ENCODE results near the gene CRYBG1. TPM values are rescaled to one million over a fixed set of nuclear protein-coding genes. Genes with fewer than 3 reads are reported as not detected.
"Not testable (repeated sequence)": the region's sequence is repeated elsewhere in the genome, so short reads cannot be mapped to it uniquely, and the experiment has no call there.

The CRYBG1 gene
- total RNA-seq, 1 experiment from 2014 or later = 14.1 TPM

- no peak for DNase-seq (ENCODE audit: low read depth)
Measured at GRCh38 chr6:106496823-106497222, 136.3 kb downstream of the CRYBG1 start.

GRCh38 chr6:106501960-106502371 lies 141.4 kb downstream of the CRYBG1 start:
- DNase-seq (ENCODE audit: low read depth) = no peak

GRCh38 chr6:106502559-106502958 lies 142.0 kb downstream of the CRYBG1 start:
- DNase-seq (ENCODE audit: low read depth) = no peak

GRCh38 chr6:106508277-106508676 lies 147.8 kb downstream of the CRYBG1 start:
- no peak for DNase-seq (ENCODE audit: low read depth)

GRCh38 chr6:106508834-106509233 lies 148.3 kb downstream of the CRYBG1 start:
- DNase-seq (ENCODE audit: low read depth) = no peak

GRCh38 chr6:106509420-106510089 lies 149.0 kb downstream of the CRYBG1 start:
- no peak for DNase-seq (ENCODE audit: low read depth)

GRCh38 chr6:106510090-106510970 lies 149.8 kb downstream of the CRYBG1 start:
- peak; percentile 63 for DNase-seq (ENCODE audit: low read depth)

- DNase-seq (ENCODE audit: low read depth) = peak; percentile 83
Measured at GRCh38 chr6:106511288-106512047, 151.0 kb downstream of the CRYBG1 start.

- peak; percentile 80 for DNase-seq (ENCODE audit: low read depth)
Measured at GRCh38 chr6:106512048-106512967, 151.8 kb downstream of the CRYBG1 start.

GRCh38 chr6:106512968-106513574 lies 152.6 kb downstream of the CRYBG1 start:
- no peak for DNase-seq (ENCODE audit: low read depth)

GRCh38 chr6:106513808-106514582 lies 153.5 kb downstream of the CRYBG1 start:
- peak; percentile 29 for DNase-seq (ENCODE audit: low read depth)

- DNase-seq (ENCODE audit: low read depth) = no peak
Measured at GRCh38 chr6:106514583-106514885, 154.0 kb downstream of the CRYBG1 start.

- not testable (repeated sequence) for DNase-seq (ENCODE audit: low read depth)
Measured at GRCh38 chr6:106515582-106515981, 155.1 kb downstream of the CRYBG1 start.

- no peak for DNase-seq (ENCODE audit: low read depth)
Measured at GRCh38 chr6:106516616-106517015, 156.1 kb downstream of the CRYBG1 start.

GRCh38 chr6:106517706-106518105 lies 157.2 kb downstream of the CRYBG1 start:
- DNase-seq (ENCODE audit: low read depth) = no peak

- no peak for DNase-seq (ENCODE audit: low read depth)
Measured at GRCh38 chr6:106518748-106519147, 158.2 kb downstream of the CRYBG1 start.

GRCh38 chr6:106519460-106520394 lies 159.2 kb downstream of the CRYBG1 start:
- DNase-seq (ENCODE audit: low read depth) = peak; percentile 96

- DNase-seq (ENCODE audit: low read depth) = no peak
Measured at GRCh38 chr6:106520711-106521401, 160.3 kb downstream of the CRYBG1 start.

Data from Daoy (cell line).